ENCODE results near the gene ADARB2.

ADARB2 gene

DNA sequence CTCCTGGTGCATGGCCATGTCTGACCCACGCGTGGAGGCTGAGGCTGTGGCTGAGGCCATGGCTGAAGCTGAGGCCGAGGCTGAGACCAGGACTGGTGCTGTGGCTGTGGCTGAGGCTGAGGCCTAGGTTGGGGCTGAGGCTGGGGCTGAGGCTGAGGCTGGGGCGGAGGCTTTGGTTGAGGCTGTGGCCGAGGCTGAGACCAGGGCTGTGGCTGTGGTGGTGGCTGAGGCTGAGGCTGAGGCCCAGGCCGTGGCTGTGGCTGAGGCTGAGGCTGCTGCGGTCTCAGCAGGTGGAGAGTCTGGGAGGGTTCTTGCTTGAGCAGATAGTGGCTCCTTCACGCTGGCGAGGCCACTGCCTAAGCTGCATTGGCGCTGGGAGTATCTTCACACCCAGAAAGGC is 604.7 kb downstream of the ADARB2 start:
- DNase-seq, result no peak

DNA sequence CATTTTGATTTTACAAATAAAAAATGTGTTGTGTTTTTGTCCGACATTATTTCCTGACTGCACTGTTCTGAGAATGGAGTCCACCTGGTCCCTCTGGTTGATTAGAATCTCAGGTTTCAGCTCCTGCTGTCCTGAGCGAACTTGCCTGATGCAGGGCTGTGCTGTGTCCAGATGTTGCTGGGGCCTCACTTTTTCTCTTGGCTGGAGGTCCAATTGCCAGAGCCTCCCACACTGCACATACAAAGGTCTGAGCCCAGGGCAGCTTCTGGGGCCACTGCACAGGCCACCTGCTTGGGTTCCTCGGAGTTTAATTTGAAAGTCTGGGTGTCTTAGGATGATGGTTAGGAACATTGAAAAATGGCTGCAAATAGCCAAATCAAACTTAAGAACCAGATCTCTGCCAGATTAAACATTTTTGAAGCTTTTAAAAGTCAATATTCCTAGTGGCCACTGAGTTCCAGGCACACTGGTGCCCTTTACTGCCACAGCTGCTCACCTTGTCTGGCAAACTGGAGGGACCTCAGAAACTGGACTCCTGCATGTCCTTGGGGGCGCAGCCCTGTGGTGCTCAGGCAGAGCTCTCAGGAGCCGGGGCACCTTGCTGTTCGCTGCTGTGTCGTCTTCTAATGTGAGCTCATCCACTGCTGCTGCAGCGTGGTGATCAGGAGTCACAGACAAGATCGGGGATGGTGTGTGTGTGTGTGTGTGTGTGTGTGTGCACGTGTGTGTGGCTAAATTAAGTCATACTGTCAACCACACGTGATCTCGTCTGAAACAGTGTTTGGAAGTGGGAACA is 606.1 kb downstream of the ADARB2 start:
- no peak for DNase-seq

DNA sequence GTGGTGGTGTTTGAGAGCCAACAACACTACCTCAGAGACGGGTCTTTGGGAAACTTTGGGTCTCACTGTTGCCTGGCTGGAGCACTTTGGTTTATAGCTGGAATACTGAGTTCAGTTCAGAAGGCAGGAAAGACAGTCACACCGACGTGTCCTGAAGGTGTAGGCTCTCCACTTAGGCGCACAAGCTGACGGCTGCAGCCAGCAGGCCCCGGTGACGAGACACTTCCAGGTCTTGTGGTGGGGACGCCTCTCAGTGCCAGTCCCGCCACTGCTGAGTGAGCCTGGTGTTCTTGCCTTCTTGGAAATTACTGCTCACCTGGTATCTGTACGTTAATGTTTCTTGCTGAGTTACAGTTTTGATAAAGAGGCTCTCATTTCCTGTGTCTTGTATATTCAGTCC is 607.1 kb downstream of the ADARB2 start:
- DNase-seq, result no peak

DNA sequence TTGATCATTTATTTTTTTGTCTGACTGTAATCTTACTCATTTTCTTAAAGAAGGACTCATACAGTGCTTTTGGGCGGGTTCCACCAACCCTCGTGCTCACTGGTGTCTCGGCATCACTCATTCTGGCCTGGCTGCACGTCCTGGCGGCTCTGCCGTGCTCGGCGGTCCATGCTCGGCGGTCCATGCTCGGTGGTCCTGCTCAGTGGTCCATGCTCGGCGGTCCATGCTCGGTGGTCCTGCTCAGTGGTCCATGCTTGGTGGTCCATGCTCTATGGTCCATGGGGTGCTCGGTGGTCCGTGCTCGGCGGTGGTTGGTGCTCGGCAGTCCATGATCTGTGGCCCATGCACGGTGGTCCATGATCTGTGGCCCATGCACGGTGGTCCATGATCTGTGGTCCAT is 608.7 kb downstream of the ADARB2 start:
- DNase-seq, result no peak

DNA sequence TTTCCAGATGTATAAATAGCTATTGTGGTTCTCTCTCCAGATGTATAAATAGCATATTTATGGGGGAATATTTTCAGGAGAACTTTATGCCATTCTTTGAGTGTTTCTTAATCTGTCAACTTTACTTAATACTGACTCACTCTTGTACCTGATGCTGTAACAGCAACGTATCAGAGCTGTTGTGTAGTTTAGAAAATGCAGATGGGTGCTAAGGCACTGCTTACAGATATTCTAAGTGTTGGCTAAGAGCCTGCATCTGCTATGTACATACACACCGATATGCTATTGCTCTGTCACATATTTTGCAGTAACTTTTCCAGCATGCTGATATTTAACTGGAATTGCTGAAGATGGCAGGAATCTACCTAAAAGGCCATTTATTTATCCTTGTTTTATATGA is 609.2 kb downstream of the ADARB2 start:
- DNase-seq, result no peak

DNA sequence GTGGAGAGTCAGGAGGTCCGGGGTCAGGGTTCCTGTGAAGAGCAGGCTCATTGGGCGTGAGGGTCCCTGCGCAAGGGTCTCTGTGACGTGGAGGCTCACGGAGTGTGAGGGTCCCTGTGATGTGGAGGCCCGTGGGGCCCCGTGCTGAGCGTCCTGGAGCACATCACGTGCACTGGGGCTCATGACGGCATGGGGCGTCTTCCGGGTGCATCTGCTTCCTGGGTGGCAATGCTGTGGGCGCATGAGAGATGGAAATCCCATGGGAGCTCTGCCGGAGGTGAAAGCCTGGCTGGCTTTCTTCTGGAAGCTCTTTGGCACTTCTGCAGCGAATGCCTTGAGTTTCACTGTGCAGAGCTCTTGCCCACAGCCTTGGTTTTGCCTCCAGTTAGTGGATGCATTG is 609.7 kb downstream of the ADARB2 start:
- no peak for DNase-seq

All from GDM1 (cell line).